B cell (primary cell): ENCODE data around the gene EDN3. TPM values are rescaled to one million over a fixed set of nuclear protein-coding genes. Genes with fewer than 3 reads are reported as not detected.
"Not testable (repeated sequence)": the region's sequence is repeated elsewhere in the genome, so short reads cannot be mapped to it uniquely, and the experiment has no call there.

Source experiments
- ATAC-seq: fragments of 200-7000 bp; cut with Tn5 transposase; one replicate; pipeline ENCODE4 v1.10.0; 2021; ENCODE audit warnings: low read depth, mild to moderate bottlenecking, moderate number of reproducible peaks, moderate library complexity
- CTCF ChIA-PET: fragments of 350-600 bp; sonication (Branson Sonifier 250); formaldehyde crosslinking; loops from one replicate; lab custom pipeline; 2021; ENCODE audit warnings: antibody characterized with exemption, inconsistent platforms; lab: Charles Lee
- POLR2A ChIA-PET: fragments of 350-600 bp; sonication (Branson Sonifier 250); formaldehyde crosslinking; loops from one replicate; lab custom pipeline; 2021; ENCODE audit warnings: antibody characterized with exemption; lab: Charles Lee
- DNase-seq: peaks from one replicate; pipeline ENCODE4 v3.0.0; 2013
- H2AFZ ChIP-seq: 2 replicates; pipeline ENCODE4 v1.6.1; 2012; ENCODE audit warnings: mild to moderate bottlenecking, low read depth, low read length; ENCODE audit not compliant: insufficient read depth, poor library complexity, severe bottlenecking
- H3K27ac ChIP-seq, 2 donors: 1 replicate in 1 of 2; 2 replicates in 1 of 2; pipeline ENCODE4 v1.5.1; 2012 to 2013; ENCODE audit warnings: low read length in 2 of 2, mild to moderate bottlenecking in 2 of 2, moderate library complexity in 1 of 2
- H3K27me3 ChIP-seq, 4 experiments: fragments of 200-600 bp in 1 of 4; sonication (generic) in 1 of 4; replicated peaks in 1 of 4; 1 replicate in 2 of 4; 2 replicates in 2 of 4; pipeline versions ENCODE4 v1.6.1 to v1.7.0; 2013 to 2016; ENCODE audit warnings: low read length in 3 of 4, mild to moderate bottlenecking in 2 of 4, mixed read lengths in 1 of 4, moderate library complexity in 1 of 4; ENCODE audit not compliant: insufficient read depth in 4 of 4, control insufficient read depth in 3 of 4; ENCODE audit errors: control extremely low read depth in 1 of 4
- H3K36me3 ChIP-seq, 2 experiments: replicated peaks in 1 of 2; 1 replicate in 1 of 2; 2 replicates in 1 of 2; pipeline versions ENCODE4 v1.6.1 to v1.7.1; 2013; ENCODE audit warnings: low read length in 1 of 2; ENCODE audit not compliant: insufficient read depth in 2 of 2, control insufficient read depth in 1 of 2; ENCODE audit errors: control extremely low read depth in 1 of 2, extremely low read depth in 1 of 2
- H3K4me1 ChIP-seq, 2 donors: fragments of 200-600 bp in 1 of 2; sonication (generic) in 1 of 2; 1 replicate in 1 of 2; 2 replicates in 1 of 2; pipeline versions ENCODE4 v1.5.1 to v1.6.1; 2013 to 2017; ENCODE audit warnings: low read length in 2 of 2; ENCODE audit not compliant: control insufficient read depth in 2 of 2, insufficient read depth in 2 of 2
- H3K4me2 ChIP-seq: replicated peaks from 2 replicates; pipeline ENCODE3; 2012; ENCODE audit warnings: mild to moderate bottlenecking, low read depth, low read length; ENCODE audit not compliant: poor library complexity, severe bottlenecking
- H3K4me3 ChIP-seq, 5 experiments: fragments of 200-600 bp in 1 of 5; sonication (generic) in 1 of 5; 1 replicate in 3 of 5; 2 replicates in 2 of 5; pipeline versions ENCODE4 v1.5.1 to v1.7.0; 2011 to 2016; ENCODE audit warnings: low read length in 4 of 5, mild to moderate bottlenecking in 4 of 5, low read depth in 2 of 5, control low read depth in 1 of 5, moderate library complexity in 1 of 5; ENCODE audit not compliant: insufficient read depth in 1 of 5; ENCODE audit errors: control extremely low read depth in 1 of 5, extremely low read depth in 1 of 5
- H3K79me2 ChIP-seq: fragments of 200-600 bp; sonication (generic); one replicate; pipeline ENCODE4 v1.6.0; 2016; ENCODE audit warnings: low read length; ENCODE audit not compliant: control insufficient read depth, insufficient read depth
- H3K9ac ChIP-seq: fragments of 200-600 bp; sonication (generic); 2 replicates; pipeline ENCODE4 v1.6.1; 2017; ENCODE audit warnings: mild to moderate bottlenecking, low read length, moderate library complexity
- H3K9me3 ChIP-seq, 3 donors: one replicate each; pipeline versions ENCODE4 v1.6.1 to v1.7.1; 2013; ENCODE audit warnings: low read length in 2 of 3; ENCODE audit not compliant: control insufficient read depth in 2 of 3, insufficient read depth in 1 of 3; ENCODE audit errors: control extremely low read depth in 1 of 3
- H4K20me1 ChIP-seq: 2 replicates; pipeline ENCODE4 v1.6.0; 2012; ENCODE audit warnings: mild to moderate bottlenecking, low read length; ENCODE audit not compliant: insufficient read depth, control insufficient read depth, poor library complexity, severe bottlenecking
- H3K27ac Mint-ChIP-seq: one replicate; pipeline ENCODE4 v1.8.0; 2021; ENCODE audit warnings: mixed read lengths
- H3K27me3 Mint-ChIP-seq: one replicate; pipeline ENCODE4 v1.8.0; 2021; ENCODE audit warnings: mixed read lengths
- H3K4me1 Mint-ChIP-seq: one replicate; pipeline ENCODE4 v1.8.0; 2021; ENCODE audit warnings: mixed read lengths
- H3K4me3 Mint-ChIP-seq: one replicate; pipeline ENCODE4 v1.8.0; 2021; ENCODE audit warnings: mixed read lengths
- H3K9me3 Mint-ChIP-seq: one replicate; pipeline ENCODE4 v1.8.0; 2022; ENCODE audit warnings: mixed read lengths; ENCODE audit not compliant: insufficient read depth
- EZH2 ChIP-seq: IDR thresholded peaks from 2 replicates; pipeline ENCODE4 v1.6.1; 2012; ENCODE audit warnings: borderline replicate concordance, low read depth, mild to moderate bottlenecking, moderate library complexity, low read length; ENCODE audit not compliant: insufficient read depth, poor library complexity, severe bottlenecking
- WGBS: methylation state at CpG from one replicate; pipeline ENCODE4 v1.1.5; 2013; ENCODE audit warnings: missing lambda C conversion rate; ENCODE audit not compliant: insufficient coverage; 5-methylcytosine and 5-hydroxymethylcytosine counted together
- intact Hi-C: fragments of 100-400 bp; cut with micrococcal nuclease; formaldehyde crosslinking; loops from one replicate; pipeline ENCODE4 v1.10.0; 2022
- polyA plus RNA-seq: library from polyadenylated mRNA; depleted of rRNA; stranded (reverse); fragments of >200 nt; gene quantifications from 2 replicates; pipeline ENCODE4 v1.2.3, GENCODE V29; 2012
- total RNA-seq, 2 donors: library from RNA; stranded (reverse); fragments of 120-200 nt in 1 of 2; gene quantifications; 1 replicate in 1 of 2; 2 replicates in 1 of 2; pipeline versions ENCODE4 v1.2.3 to v1.2.4, GENCODE V29; 2013 to 2022
- TF ChIP-seq, protein P1 (sequence below): fragments of 200-600 bp; IDR thresholded peaks from one replicate; pipeline ENCODE4 v1.8.0; 2022; ENCODE audit warnings: antibody characterized with exemption, mild to moderate bottlenecking

The EDN3 gene
- total and polyA plus RNA-seq, 2 donors (not counting 1 experiment from before 2014, with no cell fraction given) = 0.04 TPM; not detected in 1

DNA sequence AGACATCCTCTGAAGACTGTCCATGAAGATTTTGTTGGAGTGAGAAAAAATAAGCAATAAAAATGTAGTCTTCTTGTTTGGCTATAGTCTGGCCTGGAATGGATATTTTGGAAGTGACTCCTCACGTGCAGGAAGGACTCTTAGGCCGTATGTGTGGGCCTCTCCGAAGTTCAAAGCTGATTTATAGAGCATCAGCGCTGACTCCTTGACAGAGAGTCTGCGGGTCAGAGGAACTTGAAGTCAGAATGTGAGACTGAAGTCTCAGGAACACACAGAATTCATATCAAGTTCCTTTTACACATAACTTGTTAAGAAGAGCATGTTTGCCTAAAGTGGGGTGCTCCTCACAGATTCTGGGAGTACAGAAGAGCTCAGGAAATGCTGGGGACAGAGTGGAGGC is 36.1 kb downstream of the EDN3 start:
- intact Hi-C loops = no loop called here
- DNase-seq (no peak), ATAC-seq (no peak)
- no peak overlapping the region for H3K4me3 ChIP-seq
- ChIA-PET POLR2A (no interaction called here), CTCF (no interaction called here)
- H3K4me3 Mint-ChIP-seq = no peak overlapping the region
- no peaks in the 10 kb centered on the region for H4K20me1 ChIP-seq
- H3K27me3 Mint-ChIP-seq = peaks cover 20% of the 10 kb centered on the region
- peaks cover 3% of the 10 kb centered on the region for H3K4me1 Mint-ChIP-seq
- no peaks in the 10 kb centered on the region for H3K9me3 ChIP-seq
- H3K4me2 ChIP-seq = no peak overlapping the region
- H3K27ac ChIP-seq = no peak overlapping the region
- 48% methylated on average over 3 of the region's 5 CpGs for WGBS
- H2AFZ ChIP-seq = no peak overlapping the region
- H3K9ac ChIP-seq = no peak overlapping the region
- H3K79me2 ChIP-seq = no peaks in the 10 kb centered on the region
- H3K27ac Mint-ChIP-seq = no peak overlapping the region
- H3K4me1 ChIP-seq = peaks cover 1 to 3% of the 10 kb centered on the region in 2 donors
- no peaks in the 10 kb centered on the region for H3K9me3 Mint-ChIP-seq
- peaks cover 0 to 4% (median 0%) of the 10 kb centered on the region in 4 experiments for H3K27me3 ChIP-seq
- TF ChIP-seq EZH2 = no peak
- TF ChIP-seq, protein P1, sequence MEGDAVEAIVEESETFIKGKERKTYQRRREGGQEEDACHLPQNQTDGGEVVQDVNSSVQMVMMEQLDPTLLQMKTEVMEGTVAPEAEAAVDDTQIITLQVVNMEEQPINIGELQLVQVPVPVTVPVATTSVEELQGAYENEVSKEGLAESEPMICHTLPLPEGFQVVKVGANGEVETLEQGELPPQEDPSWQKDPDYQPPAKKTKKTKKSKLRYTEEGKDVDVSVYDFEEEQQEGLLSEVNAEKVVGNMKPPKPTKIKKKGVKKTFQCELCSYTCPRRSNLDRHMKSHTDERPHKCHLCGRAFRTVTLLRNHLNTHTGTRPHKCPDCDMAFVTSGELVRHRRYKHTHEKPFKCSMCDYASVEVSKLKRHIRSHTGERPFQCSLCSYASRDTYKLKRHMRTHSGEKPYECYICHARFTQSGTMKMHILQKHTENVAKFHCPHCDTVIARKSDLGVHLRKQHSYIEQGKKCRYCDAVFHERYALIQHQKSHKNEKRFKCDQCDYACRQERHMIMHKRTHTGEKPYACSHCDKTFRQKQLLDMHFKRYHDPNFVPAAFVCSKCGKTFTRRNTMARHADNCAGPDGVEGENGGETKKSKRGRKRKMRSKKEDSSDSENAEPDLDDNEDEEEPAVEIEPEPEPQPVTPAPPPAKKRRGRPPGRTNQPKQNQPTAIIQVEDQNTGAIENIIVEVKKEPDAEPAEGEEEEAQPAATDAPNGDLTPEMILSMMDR = no peak
- H3K36me3 ChIP-seq = no peaks in the 10 kb centered on the region

DNA sequence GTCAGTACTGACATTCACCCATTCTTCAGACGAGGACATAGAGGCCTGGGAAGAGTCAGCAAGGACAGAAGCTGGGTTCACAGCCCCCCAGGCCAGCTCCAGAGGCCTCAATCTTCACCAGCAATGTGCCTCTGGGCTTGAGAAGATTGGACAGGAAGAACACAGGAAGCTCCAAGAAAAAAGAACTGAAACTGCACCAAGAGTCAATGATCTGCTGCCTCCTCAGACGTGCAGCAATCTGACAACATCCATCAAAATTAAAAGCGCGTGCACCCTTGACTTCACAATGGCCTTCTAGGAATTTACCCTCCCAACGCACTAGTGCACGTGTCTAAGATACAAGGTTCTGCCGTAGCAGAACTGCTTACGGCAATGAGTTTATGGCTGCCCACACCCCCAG is 38.0 kb downstream of the EDN3 start:
- Histone ChIP-seq H3K4me1 (peaks cover 11 to 15% of the 10 kb centered on the region in 2 donors), H3K9me3 (peaks cover 0 to 14% (median 0%) of the 10 kb centered on the region in 3 donors)
- DNase-seq, H3K27me3 ChIP-seq, ATAC-seq, H3K36me3 ChIP-seq, H4K20me1 ChIP-seq, CTCF ChIA-PET, H3K4me1 Mint-ChIP-seq, H3K9me3 Mint-ChIP-seq, H3K4me3 ChIP-seq, H3K27ac ChIP-seq, H3K4me3 Mint-ChIP-seq, H2AFZ ChIP-seq, H3K79me2 ChIP-seq, H3K27me3 Mint-ChIP-seq, H3K4me2 ChIP-seq, H3K9ac ChIP-seq, POLR2A ChIA-PET, intact Hi-C loops, H3K27ac Mint-ChIP-seq: not testable (repeated sequence)
- no CpG with 5 or more reads among the region's 8 CpGs for WGBS
